Retinal pigment epithelial cell (primary cell): Measurements from ENCODE around the gene SNRNP35.
"Not testable (repeated sequence)": the region's sequence is repeated elsewhere in the genome, so short reads cannot be mapped to it uniquely, and the experiment has no call there.

ENCODE experiments used
- DNase-seq: peaks from one replicate; pipeline ENCODE4 v3.0.0-alpha.2; 2010; ENCODE audit warnings: low read depth
- H3K4me3 ChIP-seq: 2 replicates; pipeline ENCODE4 v1.5.1; 2011; ENCODE audit warnings: mild to moderate bottlenecking, low read length, control low read depth, moderate library complexity
- TF ChIP-seq, protein P1 (sequence below): conservative IDR thresholded peaks from 2 replicates; pipeline ENCODE4 v1.5.1; 2011; ENCODE audit warnings: low read depth, low read length, control low read depth, inconsistent platforms

The SNRNP35 gene

DNA sequence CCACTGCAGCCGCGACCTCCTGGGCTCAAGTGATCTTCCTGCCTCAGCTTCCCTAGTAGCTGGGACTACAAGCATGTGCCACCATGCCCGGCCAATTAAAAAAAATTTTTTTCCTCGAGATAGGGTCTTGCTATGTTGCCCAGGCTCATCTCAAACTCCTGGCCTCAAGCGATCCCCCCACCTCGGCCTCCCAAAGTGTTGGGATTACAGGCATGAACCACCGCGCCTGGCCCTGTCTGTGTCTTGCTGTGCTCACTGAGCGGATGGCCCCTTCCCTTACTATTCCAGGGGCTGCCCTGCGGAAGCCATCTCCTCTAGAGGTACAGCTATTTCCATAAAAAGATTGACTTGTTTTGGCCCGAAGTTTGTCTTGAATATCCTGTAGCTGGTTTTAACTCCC is 20.1 kb downstream of the SNRNP35 start:
- DNase-seq: no peak
- H3K4me3 ChIP-seq: no peak overlapping the region
- TF ChIP-seq, protein P1, sequence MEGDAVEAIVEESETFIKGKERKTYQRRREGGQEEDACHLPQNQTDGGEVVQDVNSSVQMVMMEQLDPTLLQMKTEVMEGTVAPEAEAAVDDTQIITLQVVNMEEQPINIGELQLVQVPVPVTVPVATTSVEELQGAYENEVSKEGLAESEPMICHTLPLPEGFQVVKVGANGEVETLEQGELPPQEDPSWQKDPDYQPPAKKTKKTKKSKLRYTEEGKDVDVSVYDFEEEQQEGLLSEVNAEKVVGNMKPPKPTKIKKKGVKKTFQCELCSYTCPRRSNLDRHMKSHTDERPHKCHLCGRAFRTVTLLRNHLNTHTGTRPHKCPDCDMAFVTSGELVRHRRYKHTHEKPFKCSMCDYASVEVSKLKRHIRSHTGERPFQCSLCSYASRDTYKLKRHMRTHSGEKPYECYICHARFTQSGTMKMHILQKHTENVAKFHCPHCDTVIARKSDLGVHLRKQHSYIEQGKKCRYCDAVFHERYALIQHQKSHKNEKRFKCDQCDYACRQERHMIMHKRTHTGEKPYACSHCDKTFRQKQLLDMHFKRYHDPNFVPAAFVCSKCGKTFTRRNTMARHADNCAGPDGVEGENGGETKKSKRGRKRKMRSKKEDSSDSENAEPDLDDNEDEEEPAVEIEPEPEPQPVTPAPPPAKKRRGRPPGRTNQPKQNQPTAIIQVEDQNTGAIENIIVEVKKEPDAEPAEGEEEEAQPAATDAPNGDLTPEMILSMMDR: no peak

DNA sequence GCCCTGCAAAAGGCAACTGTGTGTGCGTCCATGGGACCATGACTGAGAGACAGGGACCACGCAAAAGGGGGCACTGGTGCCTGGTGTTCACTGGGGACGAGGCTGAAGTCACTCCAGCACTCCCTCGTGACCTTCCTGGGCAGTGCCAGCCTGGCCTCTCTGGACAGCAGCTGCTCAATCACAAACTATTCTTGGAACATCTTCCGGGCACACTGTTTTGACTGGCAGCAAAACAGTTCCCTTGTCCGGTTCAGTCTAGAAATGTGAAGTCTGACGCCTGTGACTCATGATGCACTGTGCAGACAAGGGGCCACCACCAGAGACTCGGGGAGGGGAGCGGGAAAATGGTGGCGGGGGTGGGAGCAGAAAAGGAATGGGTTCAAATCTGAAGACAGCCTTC is 20.8 kb downstream of the SNRNP35 start:
- TF ChIP-seq, protein P1: no peak
- H3K4me3 ChIP-seq: no peak overlapping the region
- DNase-seq: no peak

DNA sequence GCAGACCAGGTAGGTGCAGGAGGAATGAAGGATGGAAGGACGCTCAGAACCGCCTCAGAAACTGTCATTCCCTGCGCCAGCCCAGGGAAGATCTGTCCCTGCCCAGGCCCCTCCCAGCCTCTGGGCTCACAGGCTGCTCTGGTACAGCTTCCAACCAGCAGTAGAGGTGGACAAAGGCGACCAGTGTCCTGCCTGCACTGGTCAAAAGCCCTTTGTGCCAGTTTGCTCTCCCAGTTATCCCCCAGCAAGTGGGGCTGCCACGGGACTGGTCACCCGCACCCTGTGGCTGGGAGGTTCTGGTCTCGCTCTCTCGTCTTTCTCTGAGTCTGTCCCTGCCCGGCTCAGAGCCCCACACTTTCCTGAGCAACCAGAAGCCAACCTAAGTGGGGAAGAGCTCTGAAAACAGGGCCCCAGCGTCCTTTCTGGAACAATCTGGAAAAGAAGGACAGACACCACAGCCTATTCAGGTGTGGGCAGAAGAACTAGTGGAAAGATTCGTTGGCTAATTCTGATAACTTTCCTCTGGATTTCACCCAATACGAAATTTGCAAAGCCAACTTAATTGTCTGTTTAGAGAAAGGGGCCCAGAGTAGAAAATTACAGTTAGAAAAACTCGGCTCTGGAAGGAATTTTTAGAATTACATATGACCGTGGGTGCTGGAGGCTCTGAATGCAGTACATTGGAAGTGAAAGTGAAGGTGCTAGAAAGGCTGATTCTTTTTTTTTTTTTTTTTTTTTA is 21.7 kb downstream of the SNRNP35 start:
- no peak for DNase-seq
- H3K4me3 ChIP-seq: no peak overlapping the region
- TF ChIP-seq, protein P1: no peak

DNA sequence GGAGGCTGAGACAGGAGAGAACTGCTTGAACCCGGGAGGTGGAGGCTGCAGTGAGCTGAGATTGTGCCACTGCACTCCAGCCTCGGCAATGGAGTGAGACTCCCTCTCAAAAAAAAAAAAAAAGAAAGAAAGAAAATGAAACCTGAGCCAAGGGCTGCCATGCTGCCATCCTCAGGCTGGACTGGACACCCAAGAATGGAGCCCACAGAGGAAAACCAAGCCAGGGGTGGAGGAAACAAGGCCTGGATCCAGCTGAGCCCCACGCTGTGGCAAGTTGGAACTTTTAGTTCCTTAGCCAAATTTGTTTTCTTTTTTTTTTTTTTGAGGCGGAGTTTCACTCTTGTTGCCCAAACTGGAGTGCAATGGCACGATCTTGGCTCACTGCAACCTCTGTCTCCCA is 23.3 kb downstream of the SNRNP35 start:
- H3K4me3 ChIP-seq: not testable (repeated sequence)

DNA sequence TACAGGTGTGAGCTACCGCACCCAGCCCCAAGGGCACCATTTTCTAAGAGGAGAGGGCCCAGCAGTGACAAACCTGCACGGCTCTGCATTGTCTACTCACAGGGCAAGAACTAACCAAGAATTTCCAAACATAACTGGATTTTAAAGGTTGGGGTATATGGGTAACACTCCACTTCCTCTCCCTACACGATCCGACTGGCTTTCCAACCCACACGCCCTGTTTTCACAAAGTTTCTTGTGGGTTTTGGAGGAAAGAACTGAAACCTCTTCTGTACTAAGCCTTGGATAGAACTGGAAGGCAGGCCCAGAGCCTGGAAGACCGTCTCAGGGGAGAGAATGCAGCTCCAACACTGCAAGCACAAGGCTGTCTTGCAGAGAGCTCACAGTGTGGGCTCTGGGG is 24.9 kb downstream of the SNRNP35 start:
- no peak overlapping the region for H3K4me3 ChIP-seq
- DNase-seq: no peak
- TF ChIP-seq, protein P1: no peak

More for the DNA sequence above, 23.3 kb downstream of the SNRNP35 start:
- not testable (repeated sequence) for DNase-seq

DNA sequence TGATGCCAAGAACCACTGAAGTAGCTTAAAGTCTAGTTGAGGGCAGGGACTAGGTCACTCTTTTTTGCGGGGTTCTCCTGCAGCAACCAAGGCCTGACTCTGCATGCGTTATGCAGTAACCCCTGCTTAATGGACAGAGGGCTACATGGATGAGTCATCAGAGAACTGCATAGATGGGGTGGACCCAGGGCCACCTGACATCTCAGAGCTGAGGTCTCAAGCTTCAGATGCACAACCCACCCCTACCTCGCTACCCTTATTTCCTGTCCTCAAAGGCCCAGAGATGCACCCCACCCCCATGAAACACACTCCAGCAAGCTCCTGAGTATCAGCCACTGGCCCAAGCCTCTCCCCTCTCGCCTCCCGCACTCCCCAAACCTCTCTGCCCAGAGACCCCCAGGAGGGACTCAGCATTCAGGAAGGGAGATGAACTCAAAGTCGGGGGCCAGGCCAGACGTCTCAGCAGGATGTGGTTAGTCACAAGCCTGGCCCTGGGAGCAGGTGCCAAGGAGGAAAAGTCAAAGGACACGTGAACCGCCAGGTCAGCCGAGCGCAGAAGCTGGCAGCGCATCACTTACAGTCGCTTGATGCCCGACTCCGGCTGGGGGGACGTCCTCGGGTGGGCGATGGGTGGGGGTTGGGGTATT is 25.8 kb downstream of the SNRNP35 start:
- H3K4me3 ChIP-seq: no peak overlapping the region
- no peak for DNase-seq
- TF ChIP-seq, protein P1: no peak

DNA sequence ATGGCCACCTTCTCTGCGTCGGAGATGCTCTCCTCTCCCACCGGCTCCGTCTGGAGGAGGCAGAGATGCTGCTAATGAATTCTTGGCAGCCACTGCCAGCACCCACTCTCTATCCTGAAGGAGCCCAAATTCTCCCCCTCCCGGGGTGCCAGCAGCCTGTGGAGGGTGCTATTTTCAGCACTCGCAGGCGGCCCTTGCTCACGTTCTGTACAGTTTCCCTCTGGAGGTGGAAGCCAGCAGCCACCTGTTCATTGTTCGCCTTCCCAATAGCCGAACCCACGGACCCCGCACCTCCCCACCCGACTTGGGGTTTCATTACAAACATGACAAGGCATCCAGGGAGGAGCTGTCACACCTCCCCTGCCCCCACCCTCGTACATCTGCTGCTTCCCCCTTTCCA is 27.8 kb downstream of the SNRNP35 start:
- no peak overlapping the region for H3K4me3 ChIP-seq
- DNase-seq: no peak
- TF ChIP-seq, protein P1: no peak
